Globus pallidus (tissue), 1 donor: Measurements from ENCODE around the gene KCNQ1.

Experiments used
- DNase-seq: peaks from one replicate; pipeline ENCODE4 v3.0.0-alpha.2; 2015; ENCODE audit warnings: low spot score

Gene KCNQ1

DNA sequence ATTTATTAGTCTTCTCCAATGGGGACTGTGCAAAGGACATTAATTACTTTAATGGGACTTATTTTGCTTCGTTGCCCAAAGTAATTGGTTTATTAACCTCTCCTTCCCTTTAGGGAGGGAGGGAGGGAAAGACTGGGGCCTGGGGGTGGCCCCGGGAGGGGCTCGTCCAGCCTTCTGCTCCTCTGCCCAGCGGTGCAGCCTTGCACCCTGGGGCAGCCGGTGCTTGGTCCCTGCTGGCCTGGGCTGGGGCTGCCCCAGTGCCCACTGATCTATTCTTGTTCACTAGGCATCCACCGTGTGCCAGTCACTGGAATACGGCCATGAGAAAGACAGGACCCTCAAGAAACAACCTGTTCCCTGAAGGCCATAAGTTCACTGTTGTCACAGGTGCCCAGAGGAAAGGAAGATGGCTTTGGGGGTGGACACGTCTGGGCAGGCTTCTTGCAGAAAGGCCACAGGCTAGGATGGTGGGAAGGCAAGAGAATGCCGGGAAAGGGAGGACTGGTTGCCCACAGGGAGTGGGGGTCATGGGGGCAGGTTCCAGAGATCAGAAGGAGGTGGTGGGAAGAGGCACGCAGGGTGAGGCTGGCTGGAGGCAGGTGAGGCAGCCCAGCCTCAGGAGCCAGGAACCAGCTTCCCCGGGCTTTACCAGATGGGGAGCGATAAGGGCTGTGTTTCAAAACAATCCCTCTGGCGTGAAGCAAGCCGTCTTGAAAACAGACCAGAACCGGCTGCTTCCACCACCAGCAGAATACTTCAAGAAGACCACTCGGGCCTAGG lies 302.6 kb downstream of the KCNQ1 start:
- DNase-seq, result no peak

DNA sequence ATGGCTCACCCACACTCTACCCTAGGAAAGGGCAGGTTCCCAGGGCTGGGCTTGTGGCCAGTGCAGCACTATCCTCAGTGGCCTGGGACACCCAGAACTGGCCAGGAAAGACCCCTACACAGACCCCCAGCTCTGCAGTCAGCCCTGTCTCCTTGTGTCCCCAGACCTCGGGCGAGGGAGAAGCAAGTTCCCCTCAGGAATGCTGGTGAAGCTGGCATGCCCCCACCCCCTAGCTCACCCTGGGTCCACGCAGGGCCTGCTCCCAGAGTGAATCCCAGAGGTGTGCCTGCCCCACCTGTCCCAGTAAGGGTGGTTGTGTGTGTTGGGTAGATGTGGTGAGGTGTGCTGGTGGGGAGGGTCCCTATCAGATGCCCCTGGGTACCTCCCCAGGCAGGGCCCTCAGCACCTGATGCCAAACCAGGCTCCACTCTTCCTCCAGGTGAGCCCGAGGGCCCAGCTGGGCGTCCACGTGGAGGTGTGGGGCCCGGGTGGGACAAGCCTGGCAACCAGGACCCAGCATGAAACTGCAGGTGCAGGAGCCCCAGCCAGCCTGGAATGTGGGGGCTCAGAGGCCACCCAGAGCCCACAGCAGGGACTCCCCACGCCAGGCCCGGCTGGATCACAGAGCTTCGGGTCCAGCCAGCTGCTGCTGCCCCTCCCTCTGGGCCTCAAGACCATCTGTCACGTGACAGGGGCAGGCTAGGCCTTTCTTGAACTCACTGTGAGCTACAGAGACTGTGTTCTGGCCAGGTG lies 303.4 kb downstream of the KCNQ1 start:
- no peak for DNase-seq

DNA sequence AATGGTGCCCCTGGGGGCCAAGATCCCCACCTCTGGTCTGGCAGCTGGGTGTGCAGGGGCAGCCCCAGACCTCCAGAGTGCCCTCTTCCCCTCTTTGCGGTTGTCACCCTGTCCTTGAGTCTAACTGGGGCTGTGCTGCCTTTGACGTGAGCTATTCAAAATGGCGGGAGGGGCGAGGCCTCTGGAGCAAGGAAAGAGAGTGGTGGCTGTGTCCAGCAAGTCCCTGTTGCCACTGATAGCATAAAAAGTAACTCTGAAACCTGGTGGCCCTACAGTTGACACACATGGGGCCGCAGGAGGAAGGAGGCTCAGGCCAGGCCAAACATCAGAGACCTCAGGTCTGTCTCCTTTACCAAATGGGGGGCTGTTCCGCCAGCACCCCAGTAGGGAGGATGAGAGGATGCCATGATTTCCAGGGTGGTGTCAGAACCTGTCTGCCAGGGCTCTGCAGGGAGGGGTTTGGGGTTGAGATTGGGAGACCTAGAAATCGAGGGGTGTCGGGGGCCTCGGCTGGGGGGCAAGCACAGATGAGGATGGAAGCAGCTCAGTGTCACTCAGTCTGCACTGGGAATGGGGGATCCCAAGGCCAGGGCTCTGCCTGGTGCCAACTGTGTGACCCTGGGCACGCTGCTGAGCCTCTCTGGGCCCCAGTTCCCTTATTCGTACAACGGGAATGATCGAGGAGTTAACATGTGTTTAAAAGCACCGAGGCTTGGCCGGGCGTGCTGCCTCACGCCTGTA lies 304.2 kb downstream of the KCNQ1 start:
- DNase-seq, result no peak

DNA sequence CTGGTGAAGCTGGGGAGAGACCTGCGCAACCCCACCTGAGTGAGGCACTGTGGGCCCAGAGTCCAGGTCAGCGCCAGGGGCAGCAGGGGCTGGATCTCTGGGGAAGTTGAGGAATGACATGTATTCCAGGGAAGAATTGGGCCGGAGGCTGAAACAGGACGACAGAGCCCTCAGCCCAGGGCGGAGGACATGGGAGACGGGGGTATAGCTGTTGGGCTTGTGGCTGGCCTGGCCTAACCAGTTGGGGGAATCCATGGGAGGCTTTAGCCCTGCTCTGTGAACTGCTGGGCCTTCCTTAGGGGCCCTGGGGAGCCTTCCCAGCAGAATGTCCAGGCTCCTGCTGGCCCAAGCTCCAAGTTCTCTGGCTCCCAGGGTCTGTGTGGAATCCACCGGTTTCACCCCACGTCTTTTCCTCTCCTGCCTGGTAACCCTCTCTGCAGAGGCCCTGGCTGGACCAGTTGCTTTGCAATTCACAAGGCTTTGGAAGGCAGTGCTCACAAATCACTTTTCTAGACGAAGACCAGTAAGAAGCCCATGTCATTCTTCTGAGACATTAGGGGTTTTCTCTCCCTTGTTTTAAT lies 305.4 kb downstream of the KCNQ1 start:
- no peak for DNase-seq

DNA sequence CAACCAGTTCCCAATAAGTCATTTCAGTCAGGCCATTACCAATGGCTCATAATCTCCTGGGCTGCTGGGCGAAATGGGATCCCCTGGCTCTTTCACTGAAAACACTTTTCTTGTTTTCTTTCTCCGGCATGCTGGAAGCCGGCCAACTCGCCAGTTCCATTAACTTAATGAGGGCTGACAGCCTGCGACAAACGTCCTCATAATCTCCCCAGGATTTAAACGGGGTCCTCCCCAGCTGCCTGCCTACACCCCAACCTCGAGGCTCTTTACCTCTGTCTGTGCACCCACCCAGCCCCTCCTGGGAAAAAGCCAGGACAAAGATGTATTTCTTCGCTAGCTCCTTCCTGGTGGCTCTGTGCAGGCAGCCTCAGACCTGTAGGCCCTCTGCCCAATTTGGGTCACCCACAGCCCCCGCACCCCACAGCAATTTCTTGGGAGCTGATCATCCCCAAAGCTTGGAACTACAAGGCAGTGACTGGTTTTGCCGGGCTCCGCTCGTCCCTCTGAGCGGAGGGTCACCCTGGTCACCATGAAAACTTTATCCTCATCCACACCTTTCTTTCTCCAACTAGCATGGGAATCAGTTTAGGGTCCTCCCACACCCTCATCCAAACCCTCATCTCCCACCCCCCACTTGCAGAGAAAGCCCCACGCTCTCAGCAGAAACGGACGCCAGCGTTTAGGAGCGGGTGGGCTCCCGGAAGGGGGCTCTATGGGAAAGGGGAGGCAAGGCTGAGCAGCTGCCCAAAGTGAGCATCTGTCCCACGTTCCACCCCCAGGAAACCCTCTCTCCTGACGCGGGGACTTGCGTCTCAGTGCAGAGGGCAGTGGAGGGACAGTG lies 306.1 kb downstream of the KCNQ1 start:
- no peak for DNase-seq

DNA sequence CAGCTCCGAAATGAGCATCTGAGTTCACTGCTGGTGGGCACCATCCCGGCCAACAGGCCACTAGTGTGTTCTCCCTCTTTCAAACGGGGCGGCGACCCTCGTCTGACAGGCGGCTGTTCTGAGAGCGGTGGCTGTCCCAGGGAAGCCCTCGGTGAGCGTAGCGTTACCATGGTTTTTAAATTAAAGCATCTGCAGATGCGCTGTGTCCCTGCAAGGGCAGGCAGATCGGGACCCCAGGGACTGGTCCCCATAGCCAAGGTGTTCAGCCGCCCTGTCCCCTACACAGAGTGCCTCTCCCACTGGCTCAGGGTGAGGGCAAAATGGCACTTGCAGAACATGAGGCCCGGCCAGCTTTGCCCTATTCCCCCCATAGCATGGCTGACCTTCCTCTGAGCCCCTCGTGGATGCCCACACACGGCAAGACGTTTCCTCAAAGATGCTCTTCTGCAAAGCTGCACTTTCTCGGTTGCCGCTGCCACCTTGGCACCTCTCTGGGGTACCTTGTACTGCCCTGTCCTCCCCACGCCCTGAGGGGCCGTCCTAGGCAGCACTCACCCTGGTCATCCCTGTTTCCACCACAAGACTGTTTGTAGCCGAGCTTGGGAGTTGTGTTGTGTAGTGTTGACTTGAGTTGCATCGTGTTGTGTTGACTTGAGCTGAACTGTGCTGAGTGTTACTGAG lies 306.9 kb downstream of the KCNQ1 start:
- no peak for DNase-seq

DNA sequence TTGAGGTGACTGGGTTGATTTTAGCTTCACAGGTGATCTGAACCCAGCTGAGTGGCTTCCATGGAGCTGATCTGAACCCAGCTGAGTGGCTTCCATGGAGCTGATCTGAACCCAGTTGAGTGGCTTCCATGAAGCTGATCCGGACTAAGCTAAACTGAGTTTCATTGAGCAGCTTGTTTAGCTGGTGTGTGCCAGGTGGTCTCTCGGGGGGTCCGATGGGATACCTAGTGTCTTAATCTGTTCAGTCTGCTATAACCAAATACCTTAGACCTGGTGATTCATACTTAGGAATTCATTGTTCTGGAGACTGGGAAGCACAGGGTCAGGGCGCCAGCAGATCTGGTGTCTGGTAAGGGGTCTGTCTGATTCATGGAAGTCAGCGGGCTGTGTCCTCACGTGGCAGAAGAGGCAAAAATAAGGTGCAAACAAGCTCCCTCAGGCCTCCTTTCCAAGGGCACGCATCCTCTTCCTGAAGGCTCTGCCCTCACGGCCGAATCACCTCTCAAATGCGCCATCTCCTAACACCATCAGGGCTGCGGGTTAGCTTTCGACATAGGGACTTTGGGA lies 307.5 kb downstream of the KCNQ1 start:
- no peak for DNase-seq

DNA sequence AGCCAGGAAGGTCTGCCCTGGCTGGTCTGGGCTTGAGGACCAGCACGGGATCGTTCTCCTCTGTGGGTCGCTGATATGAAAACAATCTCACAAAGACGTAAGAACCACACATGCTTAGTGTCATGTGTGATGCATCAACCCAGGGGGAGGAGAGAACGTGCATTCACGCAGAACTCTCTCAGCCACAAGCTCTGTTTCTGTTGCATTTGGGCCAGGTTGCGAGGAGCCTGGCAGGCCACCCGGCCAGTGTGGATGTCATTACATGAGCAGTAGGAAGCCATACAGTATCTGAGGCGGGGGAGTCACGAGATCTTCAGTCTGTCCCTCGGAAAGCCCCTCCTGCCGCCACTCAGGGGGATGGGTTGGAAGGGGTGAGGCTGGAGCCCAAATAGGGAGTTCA lies 308.1 kb downstream of the KCNQ1 start:
- no peak for DNase-seq

DNA sequence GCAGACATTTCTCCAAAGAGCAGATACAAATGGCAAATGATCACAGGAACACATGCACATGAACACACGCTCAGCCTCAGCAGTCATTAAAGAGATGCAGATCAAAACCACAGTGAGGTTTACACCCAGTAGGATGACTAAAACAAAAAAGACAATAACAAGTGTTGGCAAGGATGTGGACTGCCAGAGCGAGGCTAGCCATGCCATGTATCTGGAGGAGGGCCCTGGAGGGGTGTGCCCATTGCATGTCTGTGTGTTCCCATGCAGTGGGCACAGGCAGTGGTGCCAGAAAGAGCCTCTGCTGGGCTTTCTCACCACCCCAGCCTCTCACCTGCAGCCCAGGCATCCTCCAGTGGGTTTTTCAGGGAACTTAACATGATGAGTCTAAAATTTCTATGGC lies 309.2 kb downstream of the KCNQ1 start:
- no peak for DNase-seq

DNA sequence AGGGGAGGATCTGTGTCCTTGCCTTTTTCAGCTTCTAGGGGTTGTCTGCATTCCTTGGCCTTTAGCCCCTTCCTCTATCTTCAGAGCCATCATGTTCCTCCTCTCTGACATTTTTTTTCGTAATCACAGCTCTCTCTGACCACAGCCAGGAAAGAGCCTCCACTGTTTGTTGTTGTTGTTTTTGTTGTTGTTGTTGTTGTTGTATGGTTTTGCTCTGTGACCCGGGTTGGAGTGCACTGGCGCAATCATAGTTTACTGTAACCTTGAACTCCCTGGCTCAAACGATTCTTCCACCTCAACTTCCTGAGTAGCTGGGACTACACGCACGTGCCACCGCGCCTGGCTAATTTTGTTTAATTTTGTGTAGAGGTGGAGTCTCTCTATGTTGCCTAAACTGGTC lies 310.3 kb downstream of the KCNQ1 start:
- no peak for DNase-seq

DNA sequence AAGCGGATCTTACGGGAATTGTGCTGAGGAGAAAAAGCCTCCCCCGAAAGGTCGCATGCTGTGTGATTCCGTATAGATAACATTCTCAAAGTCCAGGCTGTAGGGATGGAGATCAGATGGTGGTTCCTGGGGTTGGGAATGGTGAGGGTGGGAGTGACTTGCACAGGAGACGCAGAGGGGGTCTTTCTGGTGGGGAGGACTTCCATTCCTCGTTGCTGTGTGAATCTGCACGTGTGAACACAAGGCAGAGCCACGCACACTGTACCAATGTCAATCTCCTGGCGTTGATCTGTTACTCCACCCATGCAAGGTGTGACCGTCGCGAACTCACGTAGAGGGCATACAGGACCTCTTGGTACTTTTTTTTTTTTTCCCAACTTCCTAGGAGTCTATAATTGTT lies 313.9 kb downstream of the KCNQ1 start:
- DNase-seq, result no peak

DNA sequence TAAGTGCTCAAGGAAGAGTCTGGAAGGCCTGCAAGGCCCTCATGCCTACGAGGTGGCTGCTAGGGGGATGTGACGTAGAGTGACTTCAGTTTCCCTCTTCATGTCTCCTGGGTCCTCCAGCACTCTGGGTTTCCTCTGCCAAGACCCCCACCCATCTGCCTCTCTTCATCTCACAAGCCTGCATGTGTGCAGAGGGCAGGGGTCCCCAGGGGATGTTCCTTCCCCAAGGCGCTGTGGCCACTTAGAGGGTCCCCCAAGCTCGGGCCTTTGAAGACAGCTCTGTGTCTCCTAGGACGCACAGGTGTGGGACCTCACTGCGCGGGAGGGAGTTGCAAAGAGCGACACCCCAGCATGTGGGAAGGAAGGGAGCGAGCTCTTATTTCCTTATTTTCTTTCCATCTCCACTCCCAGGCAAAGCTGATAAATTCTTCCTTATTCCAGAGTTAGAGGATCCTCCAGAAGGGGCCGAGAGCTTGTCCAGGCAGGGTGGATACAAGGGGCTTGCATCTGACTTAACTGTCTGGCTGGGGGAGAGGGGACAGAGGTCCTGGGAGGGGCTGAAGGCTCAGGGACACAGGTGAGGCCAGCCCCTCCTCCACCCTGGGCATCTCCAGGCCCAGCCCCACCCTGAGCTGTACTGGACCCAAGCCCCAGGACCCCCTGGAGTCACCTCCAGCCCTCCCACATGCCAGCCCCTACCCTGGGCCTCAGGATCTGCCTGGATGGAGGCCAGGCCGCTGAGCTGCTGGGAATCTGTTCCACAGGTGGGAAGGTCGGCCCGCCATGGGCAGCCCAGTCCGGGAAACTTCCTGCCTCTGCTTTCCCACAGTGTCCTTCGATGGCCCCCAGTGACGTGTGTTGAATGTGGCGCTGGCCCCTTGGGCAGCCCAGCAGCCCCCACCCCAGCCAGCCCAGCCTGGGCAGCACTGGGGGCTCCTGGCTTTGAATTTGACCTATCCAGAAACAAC lies 314.7 kb downstream of the KCNQ1 start:
- no peak for DNase-seq

DNA sequence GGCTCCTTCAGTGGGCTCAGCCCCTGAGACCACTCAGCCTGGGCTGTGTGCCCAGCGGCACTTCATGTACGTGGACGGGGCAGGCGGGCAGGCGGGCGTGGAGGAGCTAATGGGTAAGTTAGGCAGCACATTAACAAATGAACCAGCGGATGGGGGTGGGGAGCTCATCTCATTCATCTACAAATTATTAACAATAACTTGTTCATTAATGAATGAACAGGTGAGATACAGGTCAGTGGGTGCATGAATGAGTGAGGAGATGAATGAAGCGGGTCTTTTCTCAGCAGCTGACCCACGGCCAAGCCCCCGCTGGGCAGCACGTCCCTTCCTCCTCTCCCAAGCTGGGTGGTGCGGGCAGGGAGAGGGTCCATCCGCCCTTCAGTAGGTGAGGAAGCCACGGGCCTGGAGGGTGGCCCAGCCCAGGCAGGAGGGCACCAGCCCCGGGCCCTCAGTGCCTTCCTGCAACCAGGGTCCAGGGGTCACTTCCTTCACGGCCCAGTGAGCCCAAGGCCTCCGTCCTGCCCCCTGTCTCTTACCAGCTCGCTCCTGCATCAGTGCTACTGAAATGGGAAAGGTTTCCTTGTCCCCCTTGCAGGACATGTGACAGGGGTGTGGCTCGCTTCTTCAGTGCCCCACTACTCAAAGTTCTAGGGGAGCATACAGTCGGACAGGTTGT lies 315.5 kb downstream of the KCNQ1 start:
- no peak for DNase-seq

DNA sequence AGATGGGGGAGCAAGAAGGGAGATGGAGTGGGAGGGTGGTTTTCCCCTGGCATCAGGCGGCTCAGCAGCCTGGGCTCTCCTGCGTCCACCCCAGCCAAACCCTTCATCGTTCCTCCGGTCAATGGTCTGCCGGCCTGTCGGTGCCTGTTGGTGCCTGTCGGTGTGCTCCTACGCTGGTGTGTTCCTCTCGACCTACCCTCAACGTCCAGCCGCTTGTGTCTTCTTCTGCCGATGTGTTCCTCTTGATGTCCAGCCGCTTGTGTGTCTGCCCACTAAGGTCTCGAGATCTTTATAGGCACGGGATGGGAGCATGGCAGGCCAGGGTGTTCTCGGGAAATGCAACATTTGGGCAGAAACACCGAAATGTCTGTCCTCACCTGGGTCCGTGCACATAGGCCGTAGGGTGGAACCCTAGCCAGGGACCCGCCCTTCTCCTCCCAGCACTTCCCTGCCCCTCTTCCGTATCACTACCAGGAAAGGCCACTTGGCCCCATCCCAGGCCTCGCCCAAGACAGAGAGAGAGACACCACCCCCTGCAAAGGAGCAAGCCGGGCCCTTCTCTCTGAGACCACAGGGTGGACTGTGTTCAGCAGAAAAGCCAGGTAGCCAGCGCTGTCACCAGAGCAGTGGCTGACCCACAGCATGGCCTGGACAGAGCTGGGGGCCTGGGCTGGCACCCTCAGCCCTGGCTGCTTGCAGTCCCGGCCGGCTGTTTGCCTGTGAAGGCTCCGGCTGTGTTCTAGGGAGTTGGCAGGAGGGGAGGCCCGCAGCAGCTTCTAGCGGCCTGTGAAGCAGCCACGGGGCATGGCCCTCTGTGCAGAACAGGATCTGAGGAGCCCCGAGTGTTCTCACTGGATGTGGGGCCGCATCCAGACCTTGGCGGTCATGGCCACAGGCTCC lies 316.6 kb downstream of the KCNQ1 start:
- DNase-seq, result no peak

DNA sequence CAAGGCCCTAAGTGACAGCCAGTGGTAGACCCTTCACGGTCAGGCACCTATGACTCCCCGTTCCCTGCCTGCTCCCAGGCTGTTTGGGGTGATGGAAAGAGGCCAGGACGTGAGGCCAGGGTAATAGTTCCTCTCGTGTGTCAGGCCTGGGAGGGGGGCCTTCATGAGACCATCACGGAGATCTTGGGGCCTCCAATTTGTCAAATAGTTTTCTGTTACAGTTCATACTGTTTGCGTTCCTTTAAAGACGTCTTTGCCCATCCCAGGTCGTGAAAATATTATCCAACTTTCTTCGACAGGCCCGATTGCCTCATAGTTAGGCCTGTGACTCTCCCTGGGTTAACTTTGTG lies 317.2 kb downstream of the KCNQ1 start:
- DNase-seq, result no peak

DNA sequence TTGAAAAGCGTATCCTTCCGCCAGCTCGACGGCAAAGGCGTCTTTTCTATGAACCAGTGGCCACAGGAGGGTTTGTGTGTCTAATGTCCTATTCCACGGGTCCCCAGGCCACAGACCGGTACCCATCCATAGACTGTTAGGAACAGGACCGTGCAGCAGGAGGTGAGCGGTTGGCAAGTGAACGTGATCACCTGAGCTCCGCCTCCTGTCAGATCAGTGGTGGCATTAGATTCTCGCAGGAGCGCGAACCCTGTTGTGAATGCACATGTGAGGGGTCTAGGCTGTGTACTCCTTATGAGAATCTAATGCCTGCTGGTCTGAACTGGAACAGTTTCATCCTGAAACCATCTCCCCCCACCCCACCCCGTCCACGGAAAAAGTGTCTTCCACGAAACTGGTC lies 317.6 kb downstream of the KCNQ1 start:
- DNase-seq, result no peak

DNA sequence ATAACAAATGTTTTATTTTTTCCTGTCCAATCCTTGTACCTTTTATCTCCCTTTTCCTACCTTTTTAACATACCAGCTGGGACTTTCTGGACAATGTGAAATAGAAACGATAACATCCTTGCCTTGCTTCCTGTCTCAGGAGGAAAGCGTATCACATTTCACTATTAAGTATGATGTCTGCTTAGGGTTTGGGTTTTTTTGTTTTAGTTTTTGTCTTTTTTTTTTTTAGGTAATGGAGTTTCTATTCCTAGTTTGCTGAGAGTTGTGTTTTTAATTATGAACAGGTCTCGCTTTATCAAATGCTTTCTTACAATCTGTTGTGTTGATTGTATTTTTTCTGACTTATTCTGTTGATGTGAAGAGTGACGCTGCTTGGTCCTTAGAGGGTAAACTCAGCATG lies 319.2 kb downstream of the KCNQ1 start:
- no peak for DNase-seq

DNA sequence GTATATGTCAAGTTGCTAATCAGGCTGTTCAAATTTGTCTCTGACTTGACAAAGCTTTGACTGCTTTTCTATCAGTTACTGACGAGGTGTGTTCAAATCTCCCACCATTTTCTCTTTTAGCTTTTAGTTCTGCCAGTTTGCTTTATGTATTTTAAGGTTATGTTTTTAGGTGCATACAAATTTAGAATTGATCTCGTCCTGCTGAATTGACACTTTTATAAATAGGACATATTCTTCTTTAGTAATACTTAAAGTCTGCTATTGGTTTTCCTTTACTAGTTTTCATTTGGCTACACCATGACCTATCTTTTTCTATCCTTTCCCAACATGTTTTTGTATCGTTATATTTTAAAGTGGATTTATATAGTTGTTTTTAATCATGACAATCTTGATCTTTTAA lies 320.7 kb downstream of the KCNQ1 start:
- DNase-seq, result no peak
